Adipocyte (in vitro differentiated cells): Measurements from ENCODE around the gene RPL11.
A peak's percentile ranks its signal among the peaks of the same experiment; 100 is the strongest.
"Not testable (repeated sequence)": the region's sequence is repeated elsewhere in the genome, so short reads cannot be mapped to it uniquely, and the experiment has no call there.

Experiments
- DNase-seq: peaks from one replicate; pipeline ENCODE4 v3.0.0-alpha.2; 2015; ENCODE audit warnings: low read depth
- H3K27me3 ChIP-seq: replicated peaks from 2 replicates; pipeline ENCODE4 v1.7.0; 2013; ENCODE audit warnings: mild to moderate bottlenecking, low read length, moderate library complexity; ENCODE audit not compliant: control insufficient read depth, insufficient read depth
- H3K36me3 ChIP-seq: 2 replicates; pipeline ENCODE4 v1.7.0; 2013; ENCODE audit warnings: low read length, mild to moderate bottlenecking, moderate library complexity; ENCODE audit not compliant: control insufficient read depth, insufficient read depth, severe bottlenecking
- H3K4me1 ChIP-seq: 2 replicates; pipeline ENCODE4 v1.7.0; 2013; ENCODE audit warnings: mild to moderate bottlenecking, low read length, moderate library complexity; ENCODE audit not compliant: control insufficient read depth, insufficient read depth
- H3K4me3 ChIP-seq: 2 replicates; pipeline ENCODE4 v1.7.0; 2013; ENCODE audit warnings: mild to moderate bottlenecking, low read length, moderate library complexity
- H3K9ac ChIP-seq: 2 replicates; pipeline ENCODE4 v1.7.0; 2013; ENCODE audit warnings: mild to moderate bottlenecking, low read length, moderate library complexity
- H3K9me3 ChIP-seq: 2 replicates; pipeline ENCODE4 v1.7.0; 2013; ENCODE audit warnings: mild to moderate bottlenecking, low read length, moderate library complexity; ENCODE audit not compliant: control insufficient read depth

Gene RPL11

GRCh38 chr1:23704834-23705495 lies 13.4 kb downstream of the RPL11 start:
- Histone ChIP-seq H3K9me3 (no peaks in the 10 kb centered on the region), H3K4me3 (no peak overlapping the region), H3K27me3 (no peaks in the 10 kb centered on the region), H3K36me3 (peaks cover 62% of the 10 kb centered on the region), H3K4me1 (peaks cover 30% of the 10 kb centered on the region), H3K9ac (no peak overlapping the region)
- no peak for DNase-seq

- Histone ChIP-seq H3K9ac (no peak overlapping the region), H3K4me1 (no peaks in the 10 kb centered on the region), H3K27me3 (no peaks in the 10 kb centered on the region), H3K9me3 (no peaks in the 10 kb centered on the region), H3K4me3 (no peak overlapping the region), H3K36me3 (peaks cover 35% of the 10 kb centered on the region)
- no peak for DNase-seq
Observed at GRCh38 chr1:23709229-23709628, 17.6 kb downstream of the RPL11 start.

- Histone ChIP-seq H3K9me3 (no peaks in the 10 kb centered on the region), H3K27me3 (no peaks in the 10 kb centered on the region), H3K36me3 (peaks cover 6% of the 10 kb centered on the region), H3K4me1 (peaks cover 14% of the 10 kb centered on the region), H3K4me3 (no peak overlapping the region), H3K9ac (no peak overlapping the region)
- peak; percentile 51 for DNase-seq
Observed at GRCh38 chr1:23718482-23718881, 26.9 kb downstream of the RPL11 start.

GRCh38 chr1:23719162-23719820 lies 27.7 kb downstream of the RPL11 start:
- no peak for DNase-seq
- Histone ChIP-seq H3K4me3 (no peak overlapping the region), H3K9ac (no peak overlapping the region), H3K4me1 (peaks cover 14% of the 10 kb centered on the region), H3K36me3 (peaks cover 6% of the 10 kb centered on the region), H3K9me3 (no peaks in the 10 kb centered on the region), H3K27me3 (no peaks in the 10 kb centered on the region)

GRCh38 chr1:23720256-23720995 lies 28.8 kb downstream of the RPL11 start:
- H3K27me3 ChIP-seq, result no peaks in the 10 kb centered on the region
- no peaks in the 10 kb centered on the region for H3K9me3 ChIP-seq
- H3K9ac ChIP-seq, result no peak overlapping the region
- H3K36me3 ChIP-seq, result peaks cover under 1% of the 10 kb centered on the region
- peaks cover 14% of the 10 kb centered on the region for H3K4me1 ChIP-seq
- no peak for DNase-seq
- H3K4me3 ChIP-seq, result no peak overlapping the region

- Histone ChIP-seq H3K9me3 (no peaks in the 10 kb centered on the region), H3K36me3 (no peaks in the 10 kb centered on the region), H3K4me1 (peaks cover 27% of the 10 kb centered on the region), H3K4me3 (no peak overlapping the region), H3K9ac (no peak overlapping the region), H3K27me3 (no peaks in the 10 kb centered on the region)
- no peak for DNase-seq
Observed at GRCh38 chr1:23722652-23723051, 31.0 kb downstream of the RPL11 start.

GRCh38 chr1:23726686-23727085 lies 35.1 kb downstream of the RPL11 start:
- DNase-seq, result peak; percentile 9
- Histone ChIP-seq H3K36me3 (no peaks in the 10 kb centered on the region), H3K27me3 (no peaks in the 10 kb centered on the region), H3K9me3 (no peaks in the 10 kb centered on the region), H3K9ac (peak overlapping the region; percentile 65), H3K4me1 (peaks cover 28% of the 10 kb centered on the region), H3K4me3 (peak overlapping the region; percentile 69)

- Histone ChIP-seq H3K9me3 (no peaks in the 10 kb centered on the region), H3K4me1 (peaks cover 31% of the 10 kb centered on the region), H3K9ac (peak overlapping the region; percentile 65), H3K4me3 (peak overlapping the region; percentile 69), H3K27me3 (no peaks in the 10 kb centered on the region), H3K36me3 (no peaks in the 10 kb centered on the region)
- peak; percentile 90 for DNase-seq
Observed at GRCh38 chr1:23727362-23727811, 35.8 kb downstream of the RPL11 start.

- Histone ChIP-seq H3K9ac (no peak overlapping the region), H3K4me3 (no peak overlapping the region), H3K27me3 (no peaks in the 10 kb centered on the region), H3K4me1 (peaks cover 24% of the 10 kb centered on the region), H3K36me3 (peaks cover 2% of the 10 kb centered on the region), H3K9me3 (no peaks in the 10 kb centered on the region)
- peak; percentile 25 for DNase-seq
Observed at GRCh38 chr1:23732363-23733224, 41.0 kb downstream of the RPL11 start.

GRCh38 chr1:23733281-23733680 lies 41.7 kb downstream of the RPL11 start:
- not testable (repeated sequence) for H3K36me3 ChIP-seq, H3K27me3 ChIP-seq, DNase-seq, H3K9ac ChIP-seq, H3K9me3 ChIP-seq, H3K4me3 ChIP-seq
- peaks cover 17% of the 10 kb centered on the region for H3K4me1 ChIP-seq
